ENCODE data around the gene TTI1. TPM values are rescaled to one million over a fixed set of nuclear protein-coding genes. Genes with fewer than 3 reads are reported as not detected.

TTI1 gene
- polyA plus RNA-seq, 1 of the 3 experiments (the other 2 are of a cell fraction): 15.6 TPM

DNA sequence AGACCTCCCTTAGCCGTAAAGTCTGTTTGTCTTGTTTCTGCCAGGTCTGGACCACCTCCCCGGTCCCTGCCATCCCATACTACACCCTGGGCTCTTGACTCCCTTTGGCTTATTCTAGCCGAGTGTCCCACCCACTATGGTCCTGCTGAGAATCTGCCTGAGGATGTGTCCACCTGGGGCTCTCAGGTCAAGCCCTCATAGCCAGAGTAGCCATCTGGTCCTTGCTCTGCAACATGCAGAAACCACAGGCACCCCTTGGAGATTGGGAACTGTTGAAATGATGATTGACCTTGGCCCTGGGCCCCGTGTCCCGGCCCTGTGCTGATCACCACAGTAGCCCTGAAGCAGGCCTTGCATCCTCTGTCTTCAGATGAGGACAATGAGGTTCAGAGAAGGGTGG, 86.3 kb downstream of the TTI1 start:
- H3F3A ChIP-seq (replicated peaks; ENCODE audit: insufficient read depth): no peaks in the 10 kb centered on the region
- no peaks in the 10 kb centered on the region for H3K27me3 ChIP-seq (ENCODE audit: insufficient read depth)
- H4K20me1 ChIP-seq (ENCODE audit: insufficient read depth): no peaks in the 10 kb centered on the region
- H2AFZ ChIP-seq (ENCODE audit: low read depth): no peak overlapping the region
- no peak overlapping the region for H3K27ac ChIP-seq (ENCODE audit: low read depth in 2 of 2, low read length in 1 of 2)
- H3K9me3 ChIP-seq: no peaks in the 10 kb centered on the region
- no peak overlapping the region for H3K9ac ChIP-seq
- ChIA-PET POLR2A (no interaction called here), CTCF (interaction anchor here (1.7 to 1.9 kb wide), 2 partner anchors 44 to 45 kb away, joined by 3 to 5 read pairs; partner anchors contain the start of gene VSTM2L)
- no peaks in the 10 kb centered on the region for H3K4me1 ChIP-seq (ENCODE audit: control insufficient read depth in 1 of 2, insufficient read depth in 2 of 2, low read depth in 1 of 2, low read length in 1 of 2)
- no peaks in the 10 kb centered on the region for H3K79me2 ChIP-seq (ENCODE audit: insufficient read depth)
- no peak overlapping the region for H3K4me2 ChIP-seq
- H3K36me3 ChIP-seq (replicated peaks in 1 of 2; ENCODE audit: control insufficient read depth in 1 of 2, insufficient read depth in 2 of 2, low read length in 1 of 2): no peaks in the 10 kb centered on the region
- no peak for DNase-seq
- WGBS (ENCODE audit: low lambda C conversion rate): 48% methylated on average over 5 of the region's 5 CpGs
- no peak overlapping the region for H3K4me3 ChIP-seq (ENCODE audit: low read depth in 2 of 2, low read length in 1 of 2)
- TF ChIP-seq RCOR1 (IDR thresholded peaks at IDR 0.05; ENCODE audit: low read length) (no peak), RFX5 (IDR thresholded peaks at IDR 0.05; ENCODE audit: low read length) (no peak), POLR2AphosphoS5 (IDR thresholded peaks at IDR 0.05; ENCODE audit: low read depth, low read length) (no peak), MEF2A (IDR thresholded peaks at IDR 0.05; ENCODE audit: borderline replicate concordance, low read depth) (no peak), RAD21 (IDR thresholded peaks at IDR 0.05; ENCODE audit: low read length) (no peak), ELF1 (IDR thresholded peaks at IDR 0.05) (no peak), GATA2 (CRISPR knock-in tag; IDR thresholded peaks at IDR 0.05) (no peak), FOSL2 (IDR thresholded peaks at IDR 0.05; ENCODE audit: borderline replicate concordance, low read depth) (no peak), FOXM1 (IDR thresholded peaks at IDR 0.05; ENCODE audit: low read depth) (no peak), YY1 (IDR thresholded peaks at IDR 0.05; ENCODE audit: low read depth) (no peak), SIN3A (IDR thresholded peaks at IDR 0.05; ENCODE audit: borderline replicate concordance, low read depth, low read length) (no peak), TAF1 (IDR thresholded peaks at IDR 0.05; ENCODE audit: borderline replicate concordance, low read depth, low read length) (no peak), EZH2phosphoT487 (IDR thresholded peaks at IDR 0.05; ENCODE audit: borderline replicate concordance, low read depth) (no peak)
- TF ChIP-seq, protein P1, sequence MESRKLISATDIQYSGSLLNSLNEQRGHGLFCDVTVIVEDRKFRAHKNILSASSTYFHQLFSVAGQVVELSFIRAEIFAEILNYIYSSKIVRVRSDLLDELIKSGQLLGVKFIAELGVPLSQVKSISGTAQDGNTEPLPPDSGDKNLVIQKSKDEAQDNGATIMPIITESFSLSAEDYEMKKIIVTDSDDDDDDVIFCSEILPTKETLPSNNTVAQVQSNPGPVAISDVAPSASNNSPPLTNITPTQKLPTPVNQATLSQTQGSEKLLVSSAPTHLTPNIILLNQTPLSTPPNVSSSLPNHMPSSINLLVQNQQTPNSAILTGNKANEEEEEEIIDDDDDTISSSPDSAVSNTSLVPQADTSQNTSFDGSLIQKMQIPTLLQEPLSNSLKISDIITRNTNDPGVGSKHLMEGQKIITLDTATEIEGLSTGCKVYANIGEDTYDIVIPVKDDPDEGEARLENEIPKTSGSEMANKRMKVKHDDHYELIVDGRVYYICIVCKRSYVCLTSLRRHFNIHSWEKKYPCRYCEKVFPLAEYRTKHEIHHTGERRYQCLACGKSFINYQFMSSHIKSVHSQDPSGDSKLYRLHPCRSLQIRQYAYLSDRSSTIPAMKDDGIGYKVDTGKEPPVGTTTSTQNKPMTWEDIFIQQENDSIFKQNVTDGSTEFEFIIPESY (IDR thresholded peaks at IDR 0.05; ENCODE audit: borderline replicate concordance, low read depth): no peak
- TF ChIP-seq, protein P2, sequence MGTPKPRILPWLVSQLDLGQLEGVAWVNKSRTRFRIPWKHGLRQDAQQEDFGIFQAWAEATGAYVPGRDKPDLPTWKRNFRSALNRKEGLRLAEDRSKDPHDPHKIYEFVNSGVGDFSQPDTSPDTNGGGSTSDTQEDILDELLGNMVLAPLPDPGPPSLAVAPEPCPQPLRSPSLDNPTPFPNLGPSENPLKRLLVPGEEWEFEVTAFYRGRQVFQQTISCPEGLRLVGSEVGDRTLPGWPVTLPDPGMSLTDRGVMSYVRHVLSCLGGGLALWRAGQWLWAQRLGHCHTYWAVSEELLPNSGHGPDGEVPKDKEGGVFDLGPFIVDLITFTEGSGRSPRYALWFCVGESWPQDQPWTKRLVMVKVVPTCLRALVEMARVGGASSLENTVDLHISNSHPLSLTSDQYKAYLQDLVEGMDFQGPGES (IDR thresholded peaks at IDR 0.05; ENCODE audit: low read depth, low read length): no peak
- TF ChIP-seq, protein P3, sequence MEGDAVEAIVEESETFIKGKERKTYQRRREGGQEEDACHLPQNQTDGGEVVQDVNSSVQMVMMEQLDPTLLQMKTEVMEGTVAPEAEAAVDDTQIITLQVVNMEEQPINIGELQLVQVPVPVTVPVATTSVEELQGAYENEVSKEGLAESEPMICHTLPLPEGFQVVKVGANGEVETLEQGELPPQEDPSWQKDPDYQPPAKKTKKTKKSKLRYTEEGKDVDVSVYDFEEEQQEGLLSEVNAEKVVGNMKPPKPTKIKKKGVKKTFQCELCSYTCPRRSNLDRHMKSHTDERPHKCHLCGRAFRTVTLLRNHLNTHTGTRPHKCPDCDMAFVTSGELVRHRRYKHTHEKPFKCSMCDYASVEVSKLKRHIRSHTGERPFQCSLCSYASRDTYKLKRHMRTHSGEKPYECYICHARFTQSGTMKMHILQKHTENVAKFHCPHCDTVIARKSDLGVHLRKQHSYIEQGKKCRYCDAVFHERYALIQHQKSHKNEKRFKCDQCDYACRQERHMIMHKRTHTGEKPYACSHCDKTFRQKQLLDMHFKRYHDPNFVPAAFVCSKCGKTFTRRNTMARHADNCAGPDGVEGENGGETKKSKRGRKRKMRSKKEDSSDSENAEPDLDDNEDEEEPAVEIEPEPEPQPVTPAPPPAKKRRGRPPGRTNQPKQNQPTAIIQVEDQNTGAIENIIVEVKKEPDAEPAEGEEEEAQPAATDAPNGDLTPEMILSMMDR (IDR thresholded peaks at IDR 0.05): no peak
- TF ChIP-seq, protein P4, sequence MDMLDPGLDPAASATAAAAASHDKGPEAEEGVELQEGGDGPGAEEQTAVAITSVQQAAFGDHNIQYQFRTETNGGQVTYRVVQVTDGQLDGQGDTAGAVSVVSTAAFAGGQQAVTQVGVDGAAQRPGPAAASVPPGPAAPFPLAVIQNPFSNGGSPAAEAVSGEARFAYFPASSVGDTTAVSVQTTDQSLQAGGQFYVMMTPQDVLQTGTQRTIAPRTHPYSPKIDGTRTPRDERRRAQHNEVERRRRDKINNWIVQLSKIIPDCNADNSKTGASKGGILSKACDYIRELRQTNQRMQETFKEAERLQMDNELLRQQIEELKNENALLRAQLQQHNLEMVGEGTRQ (IDR thresholded peaks at IDR 0.05; ENCODE audit: borderline replicate concordance, low read depth, low read length): no peak
- TF ChIP-seq, protein P5, sequence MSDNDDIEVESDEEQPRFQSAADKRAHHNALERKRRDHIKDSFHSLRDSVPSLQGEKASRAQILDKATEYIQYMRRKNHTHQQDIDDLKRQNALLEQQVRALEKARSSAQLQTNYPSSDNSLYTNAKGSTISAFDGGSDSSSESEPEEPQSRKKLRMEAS (IDR thresholded peaks at IDR 0.05; ENCODE audit: low read depth): no peak
- TF ChIP-seq, protein P6, sequence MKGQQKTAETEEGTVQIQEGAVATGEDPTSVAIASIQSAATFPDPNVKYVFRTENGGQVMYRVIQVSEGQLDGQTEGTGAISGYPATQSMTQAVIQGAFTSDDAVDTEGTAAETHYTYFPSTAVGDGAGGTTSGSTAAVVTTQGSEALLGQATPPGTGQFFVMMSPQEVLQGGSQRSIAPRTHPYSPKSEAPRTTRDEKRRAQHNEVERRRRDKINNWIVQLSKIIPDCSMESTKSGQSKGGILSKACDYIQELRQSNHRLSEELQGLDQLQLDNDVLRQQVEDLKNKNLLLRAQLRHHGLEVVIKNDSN (IDR thresholded peaks at IDR 0.05; ENCODE audit: borderline replicate concordance, low read depth): no peak
- no peaks in the 10 kb centered on the region for H3K9me2 ChIP-seq
